ENCODE results near the gene KHDRBS2.

KHDRBS2 gene

GRCh38 chr6:62272114-62272513, 13.9 kb downstream of the KHDRBS2 start:
- no peak for TF ChIP-seq CTCF (IDR thresholded peaks at IDR 0.05; ENCODE audit: borderline replicate concordance, insufficient read depth, low read depth, low read length)

GRCh38 chr6:62265906-62266525, 20.0 kb downstream of the KHDRBS2 start:
- no peak overlapping the region for H3K4me3 ChIP-seq (ENCODE audit: low read depth, low read length)
- TF ChIP-seq CTCF (IDR thresholded peaks at IDR 0.05; ENCODE audit: borderline replicate concordance, insufficient read depth, low read depth, low read length), result no peak

More at GRCh38 chr6:62272114-62272513, 13.9 kb downstream of the KHDRBS2 start:
- no peak overlapping the region for H3K4me3 ChIP-seq (ENCODE audit: low read depth, low read length)

- H3K4me3 ChIP-seq (ENCODE audit: low read depth, low read length), result no peak overlapping the region
- no peak for TF ChIP-seq CTCF (IDR thresholded peaks at IDR 0.05; ENCODE audit: borderline replicate concordance, insufficient read depth, low read depth, low read length)
Observed at GRCh38 chr6:62262283-62262682, 23.7 kb downstream of the KHDRBS2 start.

- H3K4me3 ChIP-seq (ENCODE audit: low read depth, low read length), result no peak overlapping the region
- TF ChIP-seq CTCF (IDR thresholded peaks at IDR 0.05; ENCODE audit: borderline replicate concordance, insufficient read depth, low read depth, low read length), result no peak
Observed at GRCh38 chr6:62246087-62246486, 39.9 kb downstream of the KHDRBS2 start.

- H3K4me3 ChIP-seq (ENCODE audit: low read depth, low read length), result no peak overlapping the region
- no peak for TF ChIP-seq CTCF (IDR thresholded peaks at IDR 0.05; ENCODE audit: borderline replicate concordance, insufficient read depth, low read depth, low read length)
Observed at GRCh38 chr6:62236784-62237183, 49.2 kb downstream of the KHDRBS2 start.

- no peak overlapping the region for H3K4me3 ChIP-seq (ENCODE audit: low read depth, low read length)
- TF ChIP-seq CTCF (IDR thresholded peaks at IDR 0.05; ENCODE audit: borderline replicate concordance, insufficient read depth, low read depth, low read length), result no peak
Observed at GRCh38 chr6:62229231-62229630, 56.8 kb downstream of the KHDRBS2 start.

GRCh38 chr6:62217866-62218265, 68.2 kb downstream of the KHDRBS2 start:
- no peak for TF ChIP-seq CTCF (IDR thresholded peaks at IDR 0.05; ENCODE audit: borderline replicate concordance, insufficient read depth, low read depth, low read length)
- no peak overlapping the region for H3K4me3 ChIP-seq (ENCODE audit: low read depth, low read length)

Data from GM12875 (cell line).